ENCODE measurements around the gene TDRD15. TPM values are rescaled to one million over a fixed set of nuclear protein-coding genes. Genes with fewer than 3 reads are reported as not detected.

The TDRD15 gene
- total RNA-seq, result not detected

GRCh38 chr2:21123473-21124393, at the start of gene TDRD15:
TSS of gene TDRD15 (plus strand) at chr2:21123968. CDS start at chr2:21137468, 13,500 bp downstream.
- Histone ChIP-seq H3K27ac (no peak within 1 kb of the TSS), H3K36me3 (no peaks in the 10 kb centered on the region), H3K4me1 (no peaks in the 10 kb centered on the region), H3K27me3 (no peaks in the 10 kb centered on the region), H3K9me3 (no peaks in the 10 kb centered on the region), H3K4me3 (no peak within 1 kb of the TSS)
- intact Hi-C loops (cut with DNase I), result no loop called here
- DNase-seq (ENCODE audit: extremely low spot score in 2 of 2), result no peak
- no peak for TF ChIP-seq CTCF (IDR thresholded peaks at IDR 0.05)
- TF ChIP-seq POLR2AphosphoS5 (IDR thresholded peaks at IDR 0.05; ENCODE audit: insufficient read depth in 1 of 2, low read depth in 1 of 2), result no peak
- no peak for TF ChIP-seq POLR2A (IDR thresholded peaks at IDR 0.05)

- no peaks in the 10 kb centered on the region for H3K36me3 ChIP-seq
- DNase-seq (ENCODE audit: extremely low spot score in 2 of 2), result no peak
- H3K4me1 ChIP-seq, result no peaks in the 10 kb centered on the region
- H3K9me3 ChIP-seq, result no peaks in the 10 kb centered on the region
- intact Hi-C loops (cut with DNase I), result no loop called here
- TF ChIP-seq CTCF (IDR thresholded peaks at IDR 0.05) (no peak), POLR2AphosphoS5 (IDR thresholded peaks at IDR 0.05; ENCODE audit: insufficient read depth in 1 of 2, low read depth in 1 of 2) (no peak), POLR2A (IDR thresholded peaks at IDR 0.05) (no peak)
- H3K27me3 ChIP-seq, result no peaks in the 10 kb centered on the region
- no peak overlapping the region for H3K4me3 ChIP-seq
- no peak overlapping the region for H3K27ac ChIP-seq
Observed at GRCh38 chr2:21078296-21078695, 45.5 kb upstream of the TDRD15 start.

- no peak for TF ChIP-seq POLR2A (IDR thresholded peaks at IDR 0.05)
- H3K4me3 ChIP-seq, result no peak overlapping the region
- no peaks in the 10 kb centered on the region for H3K27me3 ChIP-seq
- H3K36me3 ChIP-seq, result no peaks in the 10 kb centered on the region
- intact Hi-C loops (cut with DNase I), result loop anchor here (1.0 kb wide), 1 partner anchor 26 kb away; no protein-coding TSS in a partner anchor
- H3K9me3 ChIP-seq, result no peaks in the 10 kb centered on the region
- DNase-seq (ENCODE audit: extremely low spot score in 2 of 2), result no peak
- no peak overlapping the region for H3K27ac ChIP-seq
- H3K4me1 ChIP-seq, result no peaks in the 10 kb centered on the region
Observed at GRCh38 chr2:21083482-21083881, 40.3 kb upstream of the TDRD15 start.

GRCh38 chr2:21084401-21084800, 39.4 kb upstream of the TDRD15 start:
- intact Hi-C loops (cut with DNase I), result no loop called here
- Histone ChIP-seq H3K36me3 (no peaks in the 10 kb centered on the region), H3K9me3 (no peaks in the 10 kb centered on the region), H3K27ac (no peak overlapping the region), H3K4me3 (no peak overlapping the region), H3K4me1 (no peaks in the 10 kb centered on the region), H3K27me3 (no peaks in the 10 kb centered on the region)
- no peak for DNase-seq (ENCODE audit: extremely low spot score in 2 of 2)
- TF ChIP-seq CTCF (IDR thresholded peaks at IDR 0.05) (no peak), POLR2AphosphoS5 (IDR thresholded peaks at IDR 0.05; ENCODE audit: insufficient read depth in 1 of 2, low read depth in 1 of 2) (no peak), POLR2A (IDR thresholded peaks at IDR 0.05) (no peak)

GRCh38 chr2:21092308-21092869, 31.4 kb upstream of the TDRD15 start:
- H3K4me3 ChIP-seq, result no peak overlapping the region
- TF ChIP-seq CTCF (IDR thresholded peaks at IDR 0.05) (no peak), POLR2A (IDR thresholded peaks at IDR 0.05) (no peak), POLR2AphosphoS5 (IDR thresholded peaks at IDR 0.05; ENCODE audit: insufficient read depth in 1 of 2, low read depth in 1 of 2) (no peak)
- DNase-seq (ENCODE audit: extremely low spot score in 2 of 2), result no peak
- H3K27me3 ChIP-seq, result no peaks in the 10 kb centered on the region
- no peak overlapping the region for H3K27ac ChIP-seq
- H3K4me1 ChIP-seq, result no peaks in the 10 kb centered on the region
- H3K9me3 ChIP-seq, result no peaks in the 10 kb centered on the region
- intact Hi-C loops (cut with DNase I), result no loop called here
- no peaks in the 10 kb centered on the region for H3K36me3 ChIP-seq
